Left lung (tissue), 10 donors: ENCODE measurements around the gene RPTOR. TPM values are rescaled to one million over a fixed set of nuclear protein-coding genes. Genes with fewer than 3 reads are reported as not detected.

ENCODE experiments used
- ATAC-seq: fragments of 200-7000 bp; cut with Tn5 transposase; one replicate; pipeline ENCODE4 v1.9.1; 2020; ENCODE audit warnings: moderate library complexity
- DNase-seq, 4 donors: peaks; one replicate each; pipeline ENCODE4 v3.0.0-alpha.2; 2013 to 2020
- H3K27ac ChIP-seq, 2 donors: fragments of 200-600 bp; sonication (generic) in 1 of 2; one replicate each; pipeline versions ENCODE4 v1.5.0 to v1.8.0; 2020 to 2021
- H3K27me3 ChIP-seq, 2 donors: fragments of 200-600 bp; sonication (generic) in 1 of 2; one replicate each; pipeline versions ENCODE4 v1.5.0 to v1.8.0; 2020 to 2021
- H3K36me3 ChIP-seq, 2 donors: fragments of 200-600 bp; sonication (generic) in 1 of 2; one replicate each; pipeline versions ENCODE4 v1.5.0 to v1.8.0; 2020 to 2021
- H3K4me1 ChIP-seq, 2 donors: fragments of 200-600 bp; one replicate each; pipeline ENCODE4 v1.8.0; 2021
- H3K4me3 ChIP-seq, 2 donors: fragments of 200-600 bp; sonication (generic) in 1 of 2; one replicate each; pipeline versions ENCODE4 v1.5.0 to v1.8.0; 2020 to 2021; ENCODE audit warnings: mild to moderate bottlenecking in 1 of 2
- H3K9me3 ChIP-seq, 2 donors: fragments of 200-600 bp; sonication (generic) in 1 of 2; one replicate each; pipeline versions ENCODE4 v1.5.0 to v1.8.0; 2020 to 2021
- intact Hi-C, 2 donors: fragments of 100-400 bp; cut with DNase I; formaldehyde crosslinking; loops; one replicate each; pipeline versions ENCODE4 v1.11.2 to v1.14.2; 2022
- polyA plus RNA-seq, 6 donors: library from polyadenylated mRNA; unstranded; fragments of 120-200 nt; gene quantifications; one replicate each; pipeline ENCODE4 v1.2.1, GENCODE V29; 2013; ENCODE audit not compliant: insufficient read length in 6 of 6
- total RNA-seq, 2 donors: library from RNA; stranded (reverse); fragmentation: NEBNext Ultra II Directional; extraction: Animal tissue kit (Norgen Biotek cat#: 25700); gene quantifications; one replicate each; pipeline ENCODE4 v1.2.1, GENCODE V29; 2021
- TF ChIP-seq, protein P1 (sequence below), 2 donors: fragments of 200-600 bp; sonication (generic) in 1 of 2; IDR thresholded peaks; one replicate each; pipeline versions ENCODE4 v1.5.0 to v1.8.0; 2021; ENCODE audit warnings: antibody characterized with exemption in 2 of 2
- donor health status: DM: no; HTN: yes; CAD: no.
- donor health status: DM: no; HTN: no; CAD: no.

Gene RPTOR
- total and polyA plus RNA-seq, 8 donors, result 14.2 to 39.2 (median 20.7) TPM

DNA sequence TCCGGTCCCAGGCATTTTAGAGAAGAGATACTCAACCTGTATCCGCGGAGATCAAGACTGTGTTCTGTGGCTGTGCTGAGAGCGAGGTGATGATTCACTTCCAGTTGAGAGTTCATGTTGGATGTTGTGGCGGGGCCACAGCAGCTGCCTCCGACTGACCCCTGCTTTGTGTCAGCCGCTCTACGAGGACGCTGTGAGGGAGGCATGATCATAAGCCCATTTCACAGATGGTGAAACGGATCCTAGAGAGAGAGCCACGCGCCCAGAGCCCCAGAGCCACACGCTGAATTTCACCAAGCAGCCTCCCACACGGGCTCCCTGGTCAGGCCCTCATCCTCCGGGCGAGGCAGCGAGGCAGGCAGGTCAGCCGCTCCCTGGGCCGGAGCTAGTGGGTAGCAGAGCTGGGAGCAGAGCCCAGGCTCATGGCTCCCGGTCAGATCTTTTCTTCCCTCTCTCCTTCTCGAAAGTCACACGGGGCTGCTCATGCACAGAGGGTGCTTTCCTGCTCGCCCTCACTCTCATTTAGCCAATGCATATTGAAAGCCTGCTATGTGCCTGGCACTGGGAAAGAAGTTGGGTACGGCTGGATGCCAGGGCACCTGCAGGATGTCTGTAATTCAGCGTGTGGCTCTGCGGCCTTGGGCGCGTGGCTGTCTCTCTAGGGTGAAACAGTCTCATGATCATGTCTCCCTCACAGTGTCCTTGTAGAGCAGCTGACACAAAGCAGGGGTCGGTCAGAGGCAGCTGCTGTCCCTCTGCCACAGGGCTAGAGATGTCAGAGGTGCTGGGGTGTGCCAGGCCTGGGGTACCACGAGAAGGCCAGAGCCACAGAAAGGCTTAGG, 291.4 kb downstream of the RPTOR start:
- no peaks in the 10 kb centered on the region for H3K9me3 ChIP-seq
- no peak overlapping the region for H3K27ac ChIP-seq
- H3K36me3 ChIP-seq, result peaks cover 0 to 21% of the 10 kb centered on the region in 2 donors
- no peaks in the 10 kb centered on the region for H3K27me3 ChIP-seq
- H3K4me1 ChIP-seq, result peaks cover 9 to 18% of the 10 kb centered on the region in 2 donors
- no peak overlapping the region for H3K4me3 ChIP-seq
- peak in 1 of 4 donors; percentile 71 for DNase-seq
- TF ChIP-seq, protein P1, sequence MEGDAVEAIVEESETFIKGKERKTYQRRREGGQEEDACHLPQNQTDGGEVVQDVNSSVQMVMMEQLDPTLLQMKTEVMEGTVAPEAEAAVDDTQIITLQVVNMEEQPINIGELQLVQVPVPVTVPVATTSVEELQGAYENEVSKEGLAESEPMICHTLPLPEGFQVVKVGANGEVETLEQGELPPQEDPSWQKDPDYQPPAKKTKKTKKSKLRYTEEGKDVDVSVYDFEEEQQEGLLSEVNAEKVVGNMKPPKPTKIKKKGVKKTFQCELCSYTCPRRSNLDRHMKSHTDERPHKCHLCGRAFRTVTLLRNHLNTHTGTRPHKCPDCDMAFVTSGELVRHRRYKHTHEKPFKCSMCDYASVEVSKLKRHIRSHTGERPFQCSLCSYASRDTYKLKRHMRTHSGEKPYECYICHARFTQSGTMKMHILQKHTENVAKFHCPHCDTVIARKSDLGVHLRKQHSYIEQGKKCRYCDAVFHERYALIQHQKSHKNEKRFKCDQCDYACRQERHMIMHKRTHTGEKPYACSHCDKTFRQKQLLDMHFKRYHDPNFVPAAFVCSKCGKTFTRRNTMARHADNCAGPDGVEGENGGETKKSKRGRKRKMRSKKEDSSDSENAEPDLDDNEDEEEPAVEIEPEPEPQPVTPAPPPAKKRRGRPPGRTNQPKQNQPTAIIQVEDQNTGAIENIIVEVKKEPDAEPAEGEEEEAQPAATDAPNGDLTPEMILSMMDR (IDR thresholded peaks at IDR 0.05), result no peak
- intact Hi-C loops, result no loop called here
- no peak for ATAC-seq

DNA sequence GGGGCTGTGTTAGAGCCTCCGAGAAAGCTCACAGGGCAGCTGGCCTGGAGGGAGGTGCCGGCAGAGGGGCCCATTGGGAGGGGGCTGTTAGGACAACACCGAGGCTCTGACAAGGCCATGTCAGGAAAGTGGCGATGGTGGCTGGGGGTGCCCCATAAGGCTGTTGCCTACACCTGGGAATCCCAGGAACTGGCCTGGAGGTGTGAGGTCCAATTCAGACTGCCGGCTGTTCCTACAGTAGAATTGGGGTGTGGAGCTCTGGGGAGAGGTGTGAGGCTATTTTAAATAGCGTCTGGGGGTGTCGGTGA, 292.0 kb downstream of the RPTOR start:
- Histone ChIP-seq H3K9me3 (no peaks in the 10 kb centered on the region), H3K27me3 (no peaks in the 10 kb centered on the region), H3K36me3 (peaks cover 0 to 21% of the 10 kb centered on the region in 2 donors), H3K4me3 (no peak overlapping the region), H3K4me1 (peaks cover 9 to 18% of the 10 kb centered on the region in 2 donors), H3K27ac (no peak overlapping the region)
- no peak for ATAC-seq
- TF ChIP-seq, protein P1 (IDR thresholded peaks at IDR 0.05), result no peak
- intact Hi-C loops, result no loop called here
- DNase-seq, result peak in 1 of 4 donors; percentile 45

DNA sequence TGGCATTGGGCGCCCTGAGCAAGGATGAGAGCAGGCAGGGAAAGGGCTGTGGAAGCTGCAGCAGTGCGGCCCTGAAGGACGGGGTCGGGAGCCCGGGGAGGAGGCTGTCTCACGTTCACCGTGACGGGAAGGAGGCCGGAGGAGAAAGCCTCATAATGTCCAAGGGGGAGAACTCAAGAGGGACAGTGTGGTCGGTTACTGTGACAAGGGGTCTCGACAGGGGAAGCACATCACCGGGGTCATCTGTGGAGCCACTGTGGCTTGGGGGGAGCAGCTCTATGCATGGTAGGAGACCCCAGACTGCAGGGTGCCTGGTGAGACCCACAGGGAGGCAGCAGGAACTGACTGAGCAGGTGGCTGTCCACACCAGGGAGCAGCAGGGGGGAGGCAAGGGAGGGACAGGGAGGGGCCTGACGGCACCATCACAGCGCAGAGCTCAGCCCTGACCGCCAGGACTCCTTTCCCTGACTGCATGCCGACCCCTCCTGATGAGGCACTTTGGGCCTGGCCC, 292.4 kb downstream of the RPTOR start:
- no peaks in the 10 kb centered on the region for H3K27me3 ChIP-seq
- no peaks in the 10 kb centered on the region for H3K9me3 ChIP-seq
- TF ChIP-seq, protein P1 (IDR thresholded peaks at IDR 0.05), result no peak
- H3K27ac ChIP-seq, result no peak overlapping the region
- intact Hi-C loops, result no loop called here
- H3K4me3 ChIP-seq, result no peak overlapping the region
- ATAC-seq (no peak), DNase-seq (peak in 1 of 4 donors; percentile 57)
- peaks cover 9 to 17% of the 10 kb centered on the region in 2 donors for H3K4me1 ChIP-seq
- H3K36me3 ChIP-seq, result peaks cover 0 to 21% of the 10 kb centered on the region in 2 donors

DNA sequence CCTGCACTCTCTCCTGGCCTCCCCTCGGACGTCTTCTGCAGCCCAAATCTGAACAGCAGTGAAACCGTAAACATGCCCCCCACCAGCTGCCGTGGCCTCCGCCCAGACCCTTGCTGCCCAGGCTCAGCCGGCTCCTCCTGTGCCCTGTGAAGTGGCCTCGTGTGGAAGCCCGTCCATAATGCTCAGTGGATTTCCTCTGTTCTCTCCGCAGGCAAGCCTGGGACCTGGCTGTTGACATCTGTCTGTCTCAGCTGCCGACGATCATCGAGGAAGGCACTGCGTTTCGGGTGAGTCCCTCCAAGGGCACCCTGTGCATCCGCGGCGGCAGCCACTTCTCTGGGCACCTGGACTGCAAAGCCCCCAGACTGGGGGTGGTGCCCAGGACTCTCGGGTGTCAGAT, 293.1 kb downstream of the RPTOR start:
- Histone ChIP-seq H3K9me3 (no peaks in the 10 kb centered on the region), H3K27ac (no peak overlapping the region), H3K27me3 (no peaks in the 10 kb centered on the region), H3K4me3 (no peak overlapping the region), H3K4me1 (peaks cover 9 to 11% of the 10 kb centered on the region in 2 donors), H3K36me3 (peaks cover 0 to 21% of the 10 kb centered on the region in 2 donors)
- intact Hi-C loops, result no loop called here
- ATAC-seq (no peak), DNase-seq (peak in 1 of 4 donors; percentile 59)
- TF ChIP-seq, protein P1 (IDR thresholded peaks at IDR 0.05), result no peak

DNA sequence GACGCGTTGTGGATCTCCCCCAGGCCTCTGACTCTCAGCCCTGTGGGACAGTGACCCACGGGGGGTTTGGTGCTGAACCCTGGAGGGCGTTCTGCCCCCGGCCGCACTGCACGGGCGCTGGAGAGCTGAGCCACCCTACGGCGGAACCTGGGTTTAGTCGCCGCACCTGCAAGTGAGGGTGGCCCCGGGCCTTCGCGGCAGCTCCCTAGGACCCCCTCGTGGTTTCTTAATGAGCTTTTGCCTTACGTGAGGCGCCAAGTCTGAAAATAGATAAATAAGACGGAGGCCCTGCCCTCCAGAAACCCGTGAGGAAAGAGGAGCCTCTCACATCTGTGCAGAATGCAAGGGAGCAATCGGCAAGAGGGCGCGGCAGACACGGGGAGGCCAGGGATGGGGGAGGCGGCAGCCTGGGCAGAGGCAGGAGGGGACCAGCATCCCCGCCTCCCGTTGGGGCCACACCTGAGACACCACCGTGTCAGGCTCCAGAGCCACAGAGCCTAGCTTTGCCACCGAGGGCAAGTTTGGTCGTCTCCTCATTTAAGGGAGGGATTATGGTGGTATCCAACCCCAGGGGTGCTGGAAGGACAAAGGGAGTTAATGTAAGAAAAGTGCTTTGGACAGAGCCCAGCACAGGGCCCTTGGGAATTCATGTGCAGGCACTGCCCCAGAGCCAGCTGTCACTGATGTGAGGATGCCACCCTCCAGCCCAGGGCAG, 293.8 kb downstream of the RPTOR start:
- DNase-seq, result peak in 1 of 4 donors; percentile 65
- intact Hi-C loops, result no loop called here
- Histone ChIP-seq H3K27ac (no peak overlapping the region), H3K4me3 (no peak overlapping the region), H3K36me3 (peaks cover 0 to 21% of the 10 kb centered on the region in 2 donors), H3K9me3 (no peaks in the 10 kb centered on the region), H3K27me3 (no peaks in the 10 kb centered on the region), H3K4me1 (peaks cover 3 to 6% of the 10 kb centered on the region in 2 donors)
- no peak for ATAC-seq
- TF ChIP-seq, protein P1 (IDR thresholded peaks at IDR 0.05), result no peak
